ENCODE measurements around the gene ELOVL2. TPM values are rescaled to one million over a fixed set of nuclear protein-coding genes. Genes with fewer than 3 reads are reported as not detected.

The ELOVL2 gene
- total RNA-seq, 1 donor from 2014 or later: not detected

DNA sequence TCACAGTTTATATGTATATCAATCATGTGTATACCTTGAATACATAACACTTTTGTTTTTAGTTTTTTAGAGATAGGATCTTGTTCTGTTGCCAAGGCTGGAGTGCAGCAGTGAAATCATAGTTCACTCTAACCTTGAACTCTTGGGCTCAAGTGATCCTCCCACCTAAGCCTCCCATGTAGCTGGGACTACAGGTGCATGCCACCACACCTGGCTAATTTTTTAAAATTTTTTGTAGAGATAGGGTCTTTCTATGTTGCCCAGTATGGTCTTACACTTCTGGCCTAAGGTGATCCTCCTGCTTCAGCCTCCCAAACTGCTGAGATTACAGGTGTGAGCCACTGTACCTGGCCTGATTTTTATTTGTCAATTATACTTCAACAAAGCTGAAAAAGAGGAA lies 87.3 kb downstream of the ELOVL2 start:
- no peaks in the 10 kb centered on the region for H3K36me3 Mint-ChIP-seq (ENCODE audit: low read depth)
- H3K9me3 Mint-ChIP-seq: no peaks in the 10 kb centered on the region
- DNase-seq (ENCODE audit: low spot score): no peak
- no peak overlapping the region for H3K4me3 Mint-ChIP-seq
- intact Hi-C loops (cut with micrococcal nuclease): no loop called here
- no peak overlapping the region for H3K27ac Mint-ChIP-seq
- H3K4me1 Mint-ChIP-seq (ENCODE audit: low read depth): no peaks in the 10 kb centered on the region
- H3K27me3 Mint-ChIP-seq (ENCODE audit: insufficient read depth): peaks cover 7% of the 10 kb centered on the region

DNA sequence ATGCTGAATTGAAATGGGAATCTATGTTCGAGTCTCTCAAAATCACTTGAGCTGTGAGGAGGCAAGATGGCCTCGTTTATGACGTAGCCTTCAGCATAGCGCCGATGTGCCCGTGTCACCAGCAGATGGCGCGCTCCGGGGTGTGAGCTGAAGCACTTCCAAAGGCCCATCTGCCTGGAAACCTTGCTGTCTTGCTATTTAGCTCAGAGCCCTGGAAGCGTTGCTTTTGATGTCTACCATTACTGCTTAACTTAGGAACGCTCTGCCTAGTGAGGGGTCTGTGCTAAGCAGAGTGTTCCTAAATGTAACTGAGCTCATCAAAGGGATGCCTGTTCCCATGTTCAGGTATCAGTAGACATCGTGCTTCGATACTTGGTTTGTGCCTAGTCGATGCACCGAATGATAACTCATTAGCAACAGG lies 89.5 kb downstream of the ELOVL2 start:
- Mint-ChIP-seq H3K36me3 (ENCODE audit: low read depth) (no peaks in the 10 kb centered on the region), H3K9me3 (no peaks in the 10 kb centered on the region), H3K27ac (no peak overlapping the region), H3K27me3 (ENCODE audit: insufficient read depth) (peaks cover 7% of the 10 kb centered on the region), H3K4me1 (ENCODE audit: low read depth) (no peaks in the 10 kb centered on the region), H3K4me3 (no peak overlapping the region)
- peak; percentile 50 for DNase-seq (ENCODE audit: low spot score)
- intact Hi-C loops (cut with micrococcal nuclease): loop anchor here (1.0 to 5.0 kb wide), 4 partner anchors 115 to 621 kb away; no protein-coding TSS in a partner anchor

DNA sequence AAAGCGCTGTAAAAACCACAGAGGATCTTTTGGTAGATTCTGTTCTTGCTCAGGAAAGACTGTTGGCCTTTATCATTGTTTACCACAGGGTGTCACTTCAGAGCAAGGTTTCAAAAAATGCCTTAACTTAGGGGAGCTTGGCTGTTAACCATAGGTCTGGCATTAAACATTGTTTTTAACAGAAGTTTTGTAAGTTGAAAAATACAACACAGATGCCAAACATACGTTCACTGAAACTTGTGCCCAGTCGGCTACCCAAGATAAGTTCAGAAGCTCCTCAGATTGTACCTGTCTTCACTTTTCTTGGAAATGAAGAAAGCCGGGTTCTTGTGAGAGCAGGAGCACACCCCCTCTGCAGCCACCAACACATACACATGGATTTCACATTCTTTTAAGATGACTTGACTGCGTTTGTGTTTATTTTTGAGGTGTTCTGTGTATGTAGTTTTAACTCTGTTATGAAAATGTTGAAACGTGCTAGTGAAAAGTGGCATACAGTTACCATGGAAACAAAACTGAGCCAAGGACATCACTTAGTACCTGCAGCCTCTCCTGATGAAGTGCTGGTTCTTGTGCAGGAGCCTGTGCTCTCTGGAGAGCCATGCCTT lies 92.3 kb downstream of the ELOVL2 start:
- Mint-ChIP-seq H3K36me3 (ENCODE audit: low read depth) (no peaks in the 10 kb centered on the region), H3K4me1 (ENCODE audit: low read depth) (no peaks in the 10 kb centered on the region), H3K27me3 (ENCODE audit: insufficient read depth) (peaks cover 11% of the 10 kb centered on the region), H3K4me3 (no peak overlapping the region), H3K9me3 (no peaks in the 10 kb centered on the region), H3K27ac (no peak overlapping the region)
- intact Hi-C loops (cut with micrococcal nuclease): loop anchor here (5.0 kb wide), 1 partner anchor 191 kb away; no protein-coding TSS in a partner anchor
- no peak for DNase-seq (ENCODE audit: low spot score)

DNA sequence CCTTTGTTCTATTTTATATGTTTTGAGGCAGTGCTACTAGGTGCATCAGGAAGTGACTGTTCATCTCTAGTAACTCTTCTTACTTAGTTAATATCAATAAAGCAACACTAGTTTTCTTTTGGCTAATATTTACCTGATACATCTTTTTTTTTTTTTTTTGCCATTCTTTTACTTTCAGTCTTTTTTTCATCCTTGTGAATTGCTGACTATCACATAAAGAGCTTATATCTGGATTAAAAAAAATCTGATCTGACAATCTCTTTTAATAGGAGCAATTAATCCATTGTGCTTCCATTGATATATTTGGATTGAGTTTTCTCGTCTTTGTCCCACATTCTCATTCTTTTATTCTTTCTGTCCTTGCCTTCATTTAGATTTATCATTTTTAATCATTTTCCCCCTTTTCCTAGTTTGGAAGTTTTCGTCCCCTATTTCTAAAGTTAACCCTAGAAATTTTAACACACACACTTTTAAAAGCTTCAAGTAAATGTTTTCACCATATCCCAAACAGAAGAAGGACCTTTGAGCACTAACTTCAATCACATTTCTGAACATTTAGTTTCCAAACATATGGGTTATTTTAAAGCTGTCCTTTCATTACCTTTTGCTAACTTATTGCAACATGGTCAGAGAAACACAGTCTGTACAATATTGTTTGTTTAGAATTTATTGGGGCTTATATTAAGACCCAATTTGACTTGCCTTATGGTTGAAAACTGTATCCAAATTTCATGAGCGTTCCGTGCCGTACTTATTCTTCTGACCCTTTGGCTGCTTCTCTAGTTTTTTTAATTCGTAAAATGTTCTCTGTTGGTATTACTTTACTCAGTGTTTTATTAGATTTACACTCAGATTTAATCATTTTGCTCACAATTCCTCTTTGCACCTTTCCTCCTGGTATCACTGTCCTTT lies 94.3 kb downstream of the ELOVL2 start:
- H3K27ac Mint-ChIP-seq: no peak overlapping the region
- no peaks in the 10 kb centered on the region for H3K36me3 Mint-ChIP-seq (ENCODE audit: low read depth)
- H3K27me3 Mint-ChIP-seq (ENCODE audit: insufficient read depth): peaks cover 13% of the 10 kb centered on the region
- H3K9me3 Mint-ChIP-seq: no peaks in the 10 kb centered on the region
- DNase-seq (ENCODE audit: low spot score): no peak
- H3K4me1 Mint-ChIP-seq (ENCODE audit: low read depth): no peaks in the 10 kb centered on the region
- H3K4me3 Mint-ChIP-seq: no peak overlapping the region
- intact Hi-C loops (cut with micrococcal nuclease): loop anchor here (5.0 kb wide), 1 partner anchor 192 kb away; no protein-coding TSS in a partner anchor

DNA sequence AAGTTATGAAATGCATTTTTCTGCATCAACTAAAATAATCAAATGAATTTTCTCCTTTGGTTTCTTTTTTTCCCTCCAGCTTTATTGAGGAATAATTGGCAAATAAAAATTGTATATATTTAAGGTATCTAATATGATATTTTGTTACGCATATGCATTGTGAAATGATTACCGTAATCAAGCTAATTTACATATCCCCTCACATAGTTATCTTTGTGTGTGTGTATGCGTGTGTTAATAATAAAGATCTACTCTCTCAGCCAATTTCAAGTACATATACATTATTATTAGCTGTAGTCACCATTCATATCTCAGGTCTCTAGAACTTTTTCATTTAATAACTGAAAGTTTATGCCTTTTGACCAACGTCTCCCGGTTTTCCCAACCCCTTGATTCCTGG lies 96.1 kb downstream of the ELOVL2 start:
- Mint-ChIP-seq H3K27me3 (ENCODE audit: insufficient read depth) (peaks cover 9% of the 10 kb centered on the region), H3K36me3 (ENCODE audit: low read depth) (no peaks in the 10 kb centered on the region), H3K9me3 (no peaks in the 10 kb centered on the region), H3K27ac (no peak overlapping the region), H3K4me1 (ENCODE audit: low read depth) (no peaks in the 10 kb centered on the region), H3K4me3 (no peak overlapping the region)
- DNase-seq (ENCODE audit: low spot score): no peak
- intact Hi-C loops (cut with micrococcal nuclease): no loop called here

DNA sequence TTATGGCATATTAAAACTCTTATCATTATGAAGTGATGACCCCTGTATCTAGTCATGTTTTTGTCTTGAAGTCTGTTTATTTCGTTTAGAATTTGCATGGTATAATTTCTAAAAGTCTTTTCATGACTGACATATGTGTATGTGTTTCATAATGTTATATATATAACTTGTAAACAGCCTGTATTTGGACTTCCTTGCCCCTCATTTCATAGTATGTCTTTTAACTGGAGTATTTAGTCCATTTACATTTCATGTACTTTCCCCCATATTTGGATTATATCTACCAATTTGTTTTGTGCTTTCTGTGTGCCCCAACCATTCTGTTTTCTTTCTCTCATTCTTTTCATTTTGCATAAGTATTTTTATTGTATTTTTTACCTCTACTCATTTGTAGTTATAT lies 98.3 kb downstream of the ELOVL2 start:
- Mint-ChIP-seq H3K4me1 (ENCODE audit: low read depth) (no peaks in the 10 kb centered on the region), H3K9me3 (no peaks in the 10 kb centered on the region), H3K27me3 (ENCODE audit: insufficient read depth) (peaks cover 6% of the 10 kb centered on the region), H3K36me3 (ENCODE audit: low read depth) (no peaks in the 10 kb centered on the region), H3K4me3 (no peak overlapping the region), H3K27ac (no peak overlapping the region)
- DNase-seq (ENCODE audit: low spot score): no peak
- intact Hi-C loops (cut with micrococcal nuclease): no loop called here

DNA sequence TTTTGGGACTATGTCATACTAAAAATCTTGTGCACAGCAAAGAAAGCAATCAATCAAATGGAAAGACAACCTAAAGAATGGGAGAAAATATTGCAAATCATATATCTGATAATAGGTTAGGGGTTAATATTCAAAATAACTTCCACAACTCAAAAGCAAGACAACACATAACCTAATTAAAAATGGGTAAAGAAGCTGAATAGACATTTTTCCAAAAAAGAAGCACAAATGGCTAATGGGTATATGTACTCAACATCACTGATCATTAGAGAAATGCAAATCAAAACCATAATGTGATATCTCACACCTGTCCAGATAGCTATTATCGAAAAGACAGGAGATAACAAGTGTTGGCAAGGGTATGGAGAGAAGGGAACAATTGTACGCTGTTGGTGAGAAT lies 104.3 kb downstream of the ELOVL2 start:
- DNase-seq (ENCODE audit: low spot score): no peak

DNA sequence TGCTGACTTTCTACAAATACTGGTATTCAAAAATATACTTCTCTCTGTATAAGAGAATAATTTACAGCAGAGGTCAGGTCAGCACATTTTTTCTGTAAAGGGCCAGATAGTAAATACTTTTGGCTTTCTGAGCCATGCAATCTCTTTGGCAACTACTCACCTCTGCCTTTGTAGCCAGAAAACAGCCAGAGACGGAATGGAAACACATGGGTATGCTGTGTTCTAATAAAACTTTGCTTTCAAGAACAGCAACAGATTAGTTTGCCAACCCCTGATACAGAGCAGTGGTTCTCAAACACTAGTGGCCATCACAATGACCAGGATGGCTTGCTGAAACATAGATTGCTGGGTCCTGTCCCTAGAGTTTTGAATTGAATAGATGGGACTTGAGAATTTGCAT lies 111.0 kb downstream of the ELOVL2 start:
- Mint-ChIP-seq H3K27ac (no peak overlapping the region), H3K36me3 (ENCODE audit: low read depth) (no peaks in the 10 kb centered on the region), H3K9me3 (no peaks in the 10 kb centered on the region), H3K4me3 (no peak overlapping the region), H3K4me1 (ENCODE audit: low read depth) (no peaks in the 10 kb centered on the region), H3K27me3 (ENCODE audit: insufficient read depth) (peaks cover 9% of the 10 kb centered on the region)
- intact Hi-C loops (cut with micrococcal nuclease): no loop called here
- DNase-seq (ENCODE audit: low spot score): no peak

More for the DNA sequence above, 104.3 kb downstream of the ELOVL2 start:
- peaks cover 14% of the 10 kb centered on the region for H3K27me3 Mint-ChIP-seq (ENCODE audit: insufficient read depth)
- no peak overlapping the region for H3K27ac Mint-ChIP-seq
- H3K36me3 Mint-ChIP-seq (ENCODE audit: low read depth): no peaks in the 10 kb centered on the region
- H3K9me3 Mint-ChIP-seq: no peaks in the 10 kb centered on the region
- H3K4me3 Mint-ChIP-seq: no peak overlapping the region
- H3K4me1 Mint-ChIP-seq (ENCODE audit: low read depth): no peaks in the 10 kb centered on the region
- intact Hi-C loops (cut with micrococcal nuclease): no loop called here

Other genes starting within 250 kb of the ELOVL2 start
- 0.67 and 0.73 TPM in 2 replicates for gene MAK, start 205.8 kb downstream of the ELOVL2 start, total RNA-seq
- not detected in 2 replicates for gene GCM2, start 162.3 kb downstream of the ELOVL2 start, total RNA-seq
- gene SYCP2L, start 157.3 kb downstream of the ELOVL2 start, total RNA-seq: not detected in 2 replicates
- 14.6 and 18.4 TPM in 2 replicates for gene SMIM13, start 49.5 kb upstream of the ELOVL2 start, total RNA-seq
- gene ERVFRD-1, start 67.4 kb upstream of the ELOVL2 start, total RNA-seq: not detected in 2 replicates
- gene NEDD9, start 188.4 kb upstream of the ELOVL2 start, total RNA-seq: 53.2 and 62.1 TPM in 2 replicates

Data from activated T-helper 1 cell treated with anti-CD3 and anti-CD28 coated beads, Interleukin-12 subunit alpha, Interleukin-12 subunit beta, Interleukin-2, Interleukin-4 antibody, amounts not matched to agents 30 ng/mL and 10 ng/mL and 1 ng/mL, durations not matched to agents 14 hours and 24 hours and 36 hours (primary cell).